ENCODE measurements around the gene TRIM29. TPM values are rescaled to one million over a fixed set of nuclear protein-coding genes. Genes with fewer than 3 reads are reported as not detected.

TRIM29 gene
- total RNA-seq, 2 experiments from 2014 or later = not detected

DNA sequence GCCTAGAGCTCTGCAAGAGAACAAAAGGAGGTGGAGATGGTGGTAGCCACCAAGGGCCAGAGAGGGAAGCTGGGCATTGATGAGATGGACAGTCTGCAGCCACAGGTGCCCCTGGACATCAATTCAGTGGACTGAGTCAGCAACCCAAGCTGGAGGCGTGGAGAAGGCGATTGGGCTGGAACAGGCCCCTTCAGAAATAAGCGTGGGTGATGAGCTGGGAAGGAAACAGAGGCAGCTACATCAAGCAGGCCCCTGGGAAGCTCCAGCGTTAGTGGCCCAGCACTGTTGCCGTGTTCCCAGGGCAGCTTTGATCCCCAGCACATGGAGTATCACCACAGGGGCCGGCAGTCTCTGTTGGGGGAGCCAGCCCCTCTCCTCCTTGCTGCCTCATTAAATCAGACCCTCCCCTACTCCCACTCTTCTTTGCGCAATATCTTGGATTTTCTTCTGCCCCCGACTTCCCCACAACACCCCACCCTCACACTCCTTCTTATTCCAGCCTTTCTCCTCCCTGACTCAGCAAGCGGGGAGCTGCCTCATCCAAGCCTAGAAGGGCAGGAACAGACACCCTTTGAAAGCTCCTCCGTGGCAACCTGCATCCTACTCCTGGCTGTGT, 41.3 kb upstream of the TRIM29 start:
- peaks cover 2 to 3% of the 10 kb centered on the region in 2 experiments for H3K27me3 ChIP-seq (ENCODE audit: control insufficient read depth in 1 of 2, insufficient read depth in 2 of 2, low read length in 2 of 2)
- Mint-ChIP-seq H3K9me3 (no peaks in the 10 kb centered on the region), H3K4me1 (ENCODE audit: low read depth) (no peaks in the 10 kb centered on the region), H3K27ac (no peak overlapping the region), H3K4me3 (no peak overlapping the region), H3K36me3 (ENCODE audit: low read depth) (no peaks in the 10 kb centered on the region), H3K27me3 (peaks cover 26% of the 10 kb centered on the region)
- H3K4me1 ChIP-seq (ENCODE audit: insufficient read depth, low read length) = no peaks in the 10 kb centered on the region
- intact Hi-C loops (cut with DNase I, micrococcal nuclease) = loop anchor here in 1 of 2 experiments (10.0 kb wide), 1 partner anchor 506 kb away; no protein-coding TSS in a partner anchor
- H3K4me3 ChIP-seq (ENCODE audit: low read length) = no peak overlapping the region
- ChIA-PET POLR2A (interaction anchor here (1.0 kb wide), 1 partner anchor 8 kb away, joined by 3 read pairs; no protein-coding TSS in a partner anchor), CTCF (interaction anchor here (1.1 kb wide), 1 partner anchor 11 kb away, joined by 3 read pairs; no protein-coding TSS in a partner anchor)
- H3K27ac ChIP-seq (ENCODE audit: low read depth in 1 of 2, low read length in 2 of 2) = no peak overlapping the region
- TF ChIP-seq, protein P1, sequence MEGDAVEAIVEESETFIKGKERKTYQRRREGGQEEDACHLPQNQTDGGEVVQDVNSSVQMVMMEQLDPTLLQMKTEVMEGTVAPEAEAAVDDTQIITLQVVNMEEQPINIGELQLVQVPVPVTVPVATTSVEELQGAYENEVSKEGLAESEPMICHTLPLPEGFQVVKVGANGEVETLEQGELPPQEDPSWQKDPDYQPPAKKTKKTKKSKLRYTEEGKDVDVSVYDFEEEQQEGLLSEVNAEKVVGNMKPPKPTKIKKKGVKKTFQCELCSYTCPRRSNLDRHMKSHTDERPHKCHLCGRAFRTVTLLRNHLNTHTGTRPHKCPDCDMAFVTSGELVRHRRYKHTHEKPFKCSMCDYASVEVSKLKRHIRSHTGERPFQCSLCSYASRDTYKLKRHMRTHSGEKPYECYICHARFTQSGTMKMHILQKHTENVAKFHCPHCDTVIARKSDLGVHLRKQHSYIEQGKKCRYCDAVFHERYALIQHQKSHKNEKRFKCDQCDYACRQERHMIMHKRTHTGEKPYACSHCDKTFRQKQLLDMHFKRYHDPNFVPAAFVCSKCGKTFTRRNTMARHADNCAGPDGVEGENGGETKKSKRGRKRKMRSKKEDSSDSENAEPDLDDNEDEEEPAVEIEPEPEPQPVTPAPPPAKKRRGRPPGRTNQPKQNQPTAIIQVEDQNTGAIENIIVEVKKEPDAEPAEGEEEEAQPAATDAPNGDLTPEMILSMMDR (IDR thresholded peaks at IDR 0.05) = no peak
- H3K36me3 ChIP-seq (ENCODE audit: insufficient read depth, low read length) = no peaks in the 10 kb centered on the region
- H3K9me3 ChIP-seq (ENCODE audit: control insufficient read depth in 1 of 2, insufficient read depth in 1 of 2, low read length in 2 of 2) = no peaks in the 10 kb centered on the region
- ATAC-seq (ENCODE audit: poor library complexity) = no peak
- peak in 1 of 14 experiments; percentile 19 for DNase-seq

GRCh38 chr11:120178561-120179056, 40.7 kb upstream of the TRIM29 start:
- Mint-ChIP-seq H3K27me3 (peaks cover 29% of the 10 kb centered on the region), H3K9me3 (no peaks in the 10 kb centered on the region), H3K4me3 (no peak overlapping the region), H3K4me1 (ENCODE audit: low read depth) (no peaks in the 10 kb centered on the region), H3K36me3 (ENCODE audit: low read depth) (no peaks in the 10 kb centered on the region), H3K27ac (no peak overlapping the region)
- Histone ChIP-seq H3K27me3 (ENCODE audit: control insufficient read depth in 1 of 2, insufficient read depth in 2 of 2, low read length in 2 of 2) (peaks cover 3 to 7% of the 10 kb centered on the region in 2 experiments), H3K36me3 (ENCODE audit: insufficient read depth, low read length) (no peaks in the 10 kb centered on the region), H3K9me3 (ENCODE audit: control insufficient read depth in 1 of 2, insufficient read depth in 1 of 2, low read length in 2 of 2) (no peaks in the 10 kb centered on the region), H3K4me1 (ENCODE audit: insufficient read depth, low read length) (no peaks in the 10 kb centered on the region), H3K4me3 (ENCODE audit: low read length) (no peak overlapping the region), H3K27ac (ENCODE audit: low read depth in 1 of 2, low read length in 2 of 2) (no peak overlapping the region)
- ChIA-PET POLR2A (no interaction called here), CTCF (interaction anchor here (1.1 kb wide), 1 partner anchor 10 kb away, joined by 3 read pairs; no protein-coding TSS in a partner anchor)
- DNase-seq (no peak), ATAC-seq (ENCODE audit: poor library complexity) (no peak)
- intact Hi-C loops (cut with DNase I, micrococcal nuclease) = loop anchor here in 1 of 2 experiments (10.0 kb wide), 1 partner anchor 506 kb away; no protein-coding TSS in a partner anchor
- TF ChIP-seq, protein P1 (IDR thresholded peaks at IDR 0.05) = no peak

DNA sequence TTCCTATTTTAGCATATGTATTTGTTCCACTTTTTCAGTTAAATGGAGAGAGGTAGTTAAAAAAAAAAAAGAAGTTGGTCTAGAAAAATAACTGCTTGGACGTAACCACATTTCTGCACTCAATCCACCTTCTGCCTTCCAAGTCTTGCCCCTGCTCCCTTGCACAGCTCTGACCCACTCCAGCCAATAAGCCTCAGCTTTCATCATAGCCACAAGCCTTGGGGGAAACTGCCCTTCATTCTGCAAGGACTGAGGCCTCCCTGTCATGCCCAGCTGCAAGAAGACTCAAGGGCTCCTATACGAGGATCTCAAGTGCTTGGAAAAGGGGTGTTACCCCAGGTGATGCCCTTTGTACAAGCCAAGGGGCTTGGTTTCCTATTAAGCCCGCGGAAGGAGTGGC, 37.0 kb upstream of the TRIM29 start:
- peaks cover 24 to 41% of the 10 kb centered on the region in 2 experiments for H3K27me3 ChIP-seq (ENCODE audit: control insufficient read depth in 1 of 2, insufficient read depth in 2 of 2, low read length in 2 of 2)
- H3K36me3 Mint-ChIP-seq (ENCODE audit: low read depth) = no peaks in the 10 kb centered on the region
- DNase-seq (no peak), ATAC-seq (ENCODE audit: poor library complexity) (no peak)
- peaks cover 6% of the 10 kb centered on the region for H3K4me1 ChIP-seq (ENCODE audit: insufficient read depth, low read length)
- H3K9me3 ChIP-seq (ENCODE audit: control insufficient read depth in 1 of 2, insufficient read depth in 1 of 2, low read length in 2 of 2) = peaks cover 0 to 2% of the 10 kb centered on the region in 2 experiments
- H3K4me3 Mint-ChIP-seq = no peak overlapping the region
- H3K27ac Mint-ChIP-seq = no peak overlapping the region
- H3K27me3 Mint-ChIP-seq = peaks cover 58% of the 10 kb centered on the region
- intact Hi-C loops (cut with DNase I, micrococcal nuclease) = loop anchor here in 1 of 2 experiments (10.0 kb wide), 1 partner anchor 510 kb away; no protein-coding TSS in a partner anchor
- CTCF ChIA-PET = no interaction called here
- H3K36me3 ChIP-seq (ENCODE audit: insufficient read depth, low read length) = no peaks in the 10 kb centered on the region
- H3K9me3 Mint-ChIP-seq = no peaks in the 10 kb centered on the region
- TF ChIP-seq, protein P1 (IDR thresholded peaks at IDR 0.05) = no peak
- H3K4me3 ChIP-seq (ENCODE audit: low read length) = no peak overlapping the region
- peaks cover 5% of the 10 kb centered on the region for H3K4me1 Mint-ChIP-seq (ENCODE audit: low read depth)
- POLR2A ChIA-PET = no interaction called here
- H3K27ac ChIP-seq (ENCODE audit: low read depth in 1 of 2, low read length in 2 of 2) = no peak overlapping the region

Measured in CD4-positive, alpha-beta T cell (primary cell).